GM12891 (cell line): Measurements from ENCODE around the gene PRKAR1A.

Experiments used
- POLR2A ChIP-seq: IDR thresholded peaks from 2 replicates; pipeline ENCODE4 v1.6.1; 2011; ENCODE audit warnings: low read depth, low read length, control low read depth
- TAF1 ChIP-seq: IDR thresholded peaks from 2 replicates; pipeline ENCODE4 v1.6.1; 2011; ENCODE audit warnings: low read depth, low read length, control low read depth

DNA sequence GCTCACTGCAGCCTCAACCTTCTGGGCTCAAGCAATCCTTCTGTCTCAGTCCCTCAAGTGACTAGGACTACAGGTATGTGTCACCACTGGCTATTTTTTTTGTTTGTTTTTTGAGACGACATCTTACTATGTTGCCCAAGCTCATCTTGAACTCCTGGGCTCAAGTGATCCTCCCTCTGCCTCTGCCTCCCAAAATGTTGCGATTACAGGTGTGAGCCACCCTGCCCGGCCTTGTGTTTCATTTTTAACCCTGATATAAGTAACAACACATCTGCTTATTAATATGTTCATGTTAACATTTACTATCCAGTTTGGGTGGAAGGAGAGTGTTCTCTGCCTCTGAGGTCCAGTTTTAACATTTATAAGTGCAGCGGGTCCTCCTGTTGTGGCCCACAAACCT, 85.8 kb downstream of the PRKAR1A start:
- TF ChIP-seq TAF1 (no peak), POLR2A (no peak)
